Suprapubic skin (tissue), 4 donors: ENCODE measurements around the gene CDH10.

Experiments used
- CTCF ChIP-seq, 2 donors: fragments of 200-600 bp in 1 of 2; fragments of 450-650 bp in 1 of 2; sonication (generic) in 1 of 2; IDR thresholded peaks; one replicate each; pipeline ENCODE4 v1.5.1; 2016 to 2019; ENCODE audit warnings: antibody characterized with exemption in 2 of 2, mild to moderate bottlenecking in 1 of 2, moderate library complexity in 1 of 2
- EP300 ChIP-seq: sonication (generic); formaldehyde crosslinking; IDR thresholded peaks from one replicate; pipeline ENCODE4 v1.6.1; 2017; ENCODE audit warnings: antibody characterized with exemption
- POLR2A ChIP-seq, 2 donors: fragments of 450-650 bp; IDR thresholded peaks; one replicate each; pipeline ENCODE4 v1.6.1; 2017; ENCODE audit warnings: antibody characterized with exemption in 2 of 2, mild to moderate bottlenecking in 2 of 2, moderate library complexity in 2 of 2
- POLR2AphosphoS5 ChIP-seq, 3 donors: sonication (generic); formaldehyde crosslinking; IDR thresholded peaks; one replicate each; pipeline ENCODE4 v1.6.1; 2017; ENCODE audit warnings: antibody characterized with exemption in 3 of 3

- TF ChIP-seq CTCF (IDR thresholded peaks at IDR 0.05), result no peak
- TF ChIP-seq POLR2A (IDR thresholded peaks at IDR 0.05), result no peak
- TF ChIP-seq POLR2AphosphoS5 (IDR thresholded peaks at IDR 0.05), result no peak
- no peak for TF ChIP-seq EP300
These were observed 119.4 kb downstream of the CDH10 start for GRCh38 chr5:24525414-24525813.
